ENCODE results near the gene SNAP25. TPM values are rescaled to one million over a fixed set of nuclear protein-coding genes. Genes with fewer than 3 reads are reported as not detected.

SNAP25 gene
- 0.25 TPM in 1 of 2 replicates, not detected in the other for total RNA-seq

DNA sequence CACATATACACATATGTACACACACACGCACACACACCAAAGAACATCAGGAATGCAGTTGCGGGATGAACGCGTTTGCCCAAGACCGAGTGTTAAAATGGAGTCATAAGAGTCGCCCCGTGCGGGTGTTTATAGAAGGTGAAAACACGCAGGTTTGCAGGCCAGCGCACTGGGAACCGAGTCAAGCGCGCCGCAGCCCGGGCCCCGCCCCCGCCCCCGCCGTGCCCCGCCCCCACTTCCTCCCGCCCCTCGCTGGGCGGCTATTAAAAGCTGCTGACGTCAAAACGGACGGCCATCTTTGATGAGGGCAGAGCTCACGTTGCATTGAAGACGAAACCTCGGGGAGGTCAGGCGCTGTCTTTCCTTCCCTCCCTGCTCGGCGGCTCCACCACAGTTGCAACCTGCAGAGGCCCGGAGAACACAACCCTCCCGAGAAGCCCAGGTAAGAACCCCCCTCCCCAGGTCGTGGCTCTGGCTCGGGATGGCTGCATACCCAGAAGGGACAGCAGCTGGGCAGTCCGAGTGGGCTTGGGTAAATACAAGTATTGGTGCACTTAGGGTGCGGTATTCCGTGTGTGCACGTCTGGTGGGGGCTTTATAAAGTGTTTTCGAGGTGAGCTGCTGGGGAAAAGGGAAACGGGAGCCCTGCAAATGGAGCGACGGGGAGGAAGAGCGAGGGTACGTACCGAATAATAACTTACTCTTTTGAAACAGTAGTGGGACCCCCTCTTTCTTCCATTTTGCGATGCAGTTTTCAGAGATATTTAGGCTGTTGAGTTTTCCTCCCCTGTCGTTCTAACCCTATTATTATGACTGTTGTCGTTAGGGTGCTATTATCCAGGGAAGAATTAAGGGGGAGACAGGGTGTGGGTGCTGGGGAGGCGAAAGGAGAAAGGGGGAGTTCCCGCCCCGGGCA lies at the start of gene SNAP25:
TSS of gene SNAP25 (plus strand) at position 295 of the 916 bp plus-strand sequence. CDS start 56,662 bp downstream, outside the sequence.
- peak; percentile 20 for DNase-seq (ENCODE audit: low read depth, low spot score)

GRCh38 chr20:10169752-10170151 lies 48.9 kb upstream of the SNAP25 start:
- no peak for DNase-seq (ENCODE audit: low read depth, low spot score)

- DNase-seq (ENCODE audit: low read depth, low spot score), result no peak
Observed at GRCh38 chr20:10170261-10170660, 48.4 kb upstream of the SNAP25 start.

DNA sequence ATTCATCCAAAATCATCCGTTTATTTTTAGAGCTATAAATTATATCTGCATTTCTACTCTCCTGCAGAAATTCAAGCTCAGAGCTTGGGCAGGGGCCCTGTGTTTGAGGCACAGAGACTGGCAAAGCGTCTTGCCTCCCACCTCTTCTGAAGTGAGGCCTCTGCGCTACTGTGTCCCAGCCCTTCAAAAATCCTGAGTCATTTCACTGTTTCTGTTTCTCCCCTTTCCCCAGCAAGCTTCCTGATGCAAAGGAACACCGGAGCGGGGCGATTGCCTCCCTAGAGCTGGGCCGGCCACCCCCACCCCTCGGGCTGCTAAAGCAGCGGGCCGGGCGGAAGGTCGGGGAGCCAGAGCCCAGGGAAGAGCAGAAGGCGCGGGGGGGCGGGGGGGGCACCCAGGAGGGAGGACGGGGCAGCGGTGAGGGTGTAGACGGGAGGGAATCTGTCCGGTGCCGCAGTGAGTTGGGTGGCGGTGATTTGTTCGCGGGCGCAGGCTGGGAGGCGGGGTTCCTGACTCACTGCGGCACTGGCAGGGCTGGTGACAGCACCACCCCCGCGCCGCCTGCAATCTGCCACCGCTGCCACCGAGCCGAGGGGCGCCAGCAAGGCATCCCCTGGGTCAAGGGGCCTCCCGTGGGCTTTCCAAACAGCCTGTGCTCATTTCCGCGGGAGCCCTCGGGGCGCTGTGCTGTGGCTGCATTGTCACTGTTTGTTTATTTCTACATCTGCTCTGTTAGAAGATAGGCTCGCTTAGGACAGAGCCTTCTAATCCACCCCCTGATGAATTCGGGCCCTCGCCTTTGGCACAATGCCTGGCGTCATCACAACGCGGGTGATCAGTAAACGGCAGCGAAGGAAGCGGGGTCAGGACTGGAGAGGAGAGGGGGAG lies 46.5 kb upstream of the SNAP25 start:
- no peak for DNase-seq (ENCODE audit: low read depth, low spot score)

DNA sequence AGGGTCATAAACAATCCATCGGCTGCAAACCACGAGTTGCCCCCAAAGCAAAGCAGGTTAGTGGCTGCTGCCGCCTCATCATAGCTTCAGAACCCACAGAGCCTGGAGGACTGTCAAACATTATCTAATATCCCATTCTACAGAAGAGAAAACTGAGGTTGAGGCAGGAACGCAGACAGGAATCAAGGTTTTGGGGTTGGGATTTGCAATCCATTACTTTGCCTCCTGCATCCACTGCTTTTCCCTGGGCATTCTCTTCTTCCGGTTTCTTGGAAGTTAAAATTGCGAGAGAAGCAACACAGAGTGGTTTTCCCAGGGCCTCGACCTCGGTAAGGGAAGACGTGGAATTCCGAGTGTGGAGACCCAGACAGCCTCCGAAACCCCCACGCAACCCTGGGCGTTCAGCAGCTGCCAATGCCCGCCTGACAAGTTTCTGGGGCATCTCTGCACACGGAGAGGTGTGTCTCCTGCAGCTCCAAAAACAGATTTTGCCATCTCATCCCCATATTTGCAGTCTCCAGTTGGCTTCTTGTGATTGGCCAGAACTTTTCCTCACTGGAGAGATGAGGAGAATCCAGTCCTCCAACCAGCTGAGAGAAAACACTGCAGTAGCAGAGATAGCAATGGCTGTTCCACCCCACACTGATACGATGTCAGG lies 45.5 kb upstream of the SNAP25 start:
- DNase-seq (ENCODE audit: low read depth, low spot score), result no peak

GRCh38 chr20:10174400-10174799 lies 44.2 kb upstream of the SNAP25 start:
- DNase-seq (ENCODE audit: low read depth, low spot score), result no peak

- DNase-seq (ENCODE audit: low read depth, low spot score), result no peak
Observed at GRCh38 chr20:10177326-10177725, 41.3 kb upstream of the SNAP25 start.

DNA sequence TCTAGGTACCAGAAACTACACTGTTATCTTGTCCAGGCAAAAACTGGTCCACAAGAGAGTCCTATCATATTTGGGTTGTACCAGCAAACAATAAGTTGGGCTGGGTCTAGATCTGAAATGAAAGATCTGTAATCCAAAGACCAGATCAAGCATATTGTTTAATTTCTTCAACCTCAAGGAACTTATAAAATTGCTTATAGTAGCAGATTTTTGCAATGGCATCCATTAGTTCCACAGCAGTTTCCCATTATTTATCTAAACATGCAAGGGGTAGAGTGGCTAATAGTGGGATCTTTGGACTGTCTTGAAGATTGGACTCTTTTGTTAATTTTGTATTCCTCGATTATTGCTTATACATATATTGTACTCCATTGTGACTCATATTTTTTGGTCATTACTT lies 40.5 kb upstream of the SNAP25 start:
- DNase-seq (ENCODE audit: low read depth, low spot score), result no peak

GRCh38 chr20:10178727-10179313 lies 39.8 kb upstream of the SNAP25 start:
- no peak for DNase-seq (ENCODE audit: low read depth, low spot score)

DNA sequence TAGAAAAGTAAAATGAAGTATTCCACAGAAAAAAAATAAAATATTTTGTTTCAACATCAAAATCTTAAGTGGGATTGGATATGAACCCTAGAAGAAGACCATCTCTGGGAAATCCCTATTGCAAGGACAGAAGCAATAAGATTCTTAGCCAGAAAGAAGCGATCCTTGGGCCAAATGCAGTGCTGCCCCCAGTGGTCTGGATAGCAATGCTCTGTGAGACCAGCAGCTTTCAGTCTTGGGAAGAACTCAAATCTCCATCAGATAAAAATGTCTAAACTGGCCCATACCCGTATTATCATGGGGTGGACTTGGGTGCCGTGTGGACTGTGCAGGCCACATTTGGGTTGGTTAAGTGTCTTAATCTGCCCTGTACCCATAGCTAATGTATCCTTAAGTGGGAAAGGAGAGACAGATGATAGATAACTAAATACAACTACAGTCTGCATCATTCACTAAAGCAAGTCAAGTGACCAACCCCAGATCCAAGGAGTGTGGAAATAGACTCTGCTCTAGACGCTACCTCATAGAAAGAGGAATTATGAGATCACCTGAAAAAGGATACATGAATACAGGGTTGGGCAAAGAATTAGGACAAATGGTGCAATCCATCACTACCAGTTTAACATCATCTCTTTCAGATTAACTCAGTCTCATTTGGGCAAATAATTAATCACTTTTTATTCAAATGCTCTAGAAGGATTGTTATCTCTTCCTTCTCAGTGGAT lies 38.9 kb upstream of the SNAP25 start:
- DNase-seq (ENCODE audit: low read depth, low spot score), result no peak

- DNase-seq (ENCODE audit: low read depth, low spot score), result no peak
Observed at GRCh38 chr20:10180651-10181235, 37.9 kb upstream of the SNAP25 start.

DNA sequence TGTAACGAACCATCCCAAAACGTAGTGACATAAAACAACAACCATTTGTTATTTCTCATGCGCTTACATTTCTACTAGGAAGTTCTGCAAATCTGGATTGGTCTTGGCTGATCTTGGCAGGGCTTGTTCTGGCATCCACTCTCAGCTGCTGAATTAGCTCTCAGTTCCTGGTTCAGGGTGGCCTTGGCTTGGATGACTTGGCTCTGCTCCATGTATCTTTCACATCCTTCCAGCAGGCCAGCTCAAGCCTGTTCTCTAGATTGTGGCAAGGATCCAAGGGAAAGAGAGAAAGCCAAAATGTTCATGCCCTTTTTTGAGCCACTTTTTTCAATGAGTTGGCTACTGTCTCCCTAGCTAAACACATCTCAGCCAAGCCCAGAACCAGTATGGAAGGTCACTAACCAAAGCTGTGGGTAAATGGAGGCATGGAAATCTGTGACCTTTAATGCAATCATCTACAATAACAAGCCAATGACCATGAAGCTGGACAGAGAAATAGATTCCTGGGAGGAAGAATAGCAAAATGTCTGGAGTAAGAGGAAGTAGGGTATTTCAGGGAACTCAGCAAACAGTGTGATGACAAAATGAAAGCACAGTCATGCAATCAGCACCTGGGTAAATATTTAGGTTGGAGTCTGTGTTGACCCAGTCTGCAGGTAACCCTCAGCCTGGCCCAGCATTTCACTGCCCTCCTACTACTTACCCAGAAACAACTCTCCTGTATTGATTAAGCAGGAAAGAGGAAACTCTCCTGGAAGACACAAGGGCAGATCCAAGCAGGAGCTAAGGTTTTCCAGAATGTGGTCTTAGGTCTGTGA lies 32.7 kb upstream of the SNAP25 start:
- no peak for DNase-seq (ENCODE audit: low read depth, low spot score)

DNA sequence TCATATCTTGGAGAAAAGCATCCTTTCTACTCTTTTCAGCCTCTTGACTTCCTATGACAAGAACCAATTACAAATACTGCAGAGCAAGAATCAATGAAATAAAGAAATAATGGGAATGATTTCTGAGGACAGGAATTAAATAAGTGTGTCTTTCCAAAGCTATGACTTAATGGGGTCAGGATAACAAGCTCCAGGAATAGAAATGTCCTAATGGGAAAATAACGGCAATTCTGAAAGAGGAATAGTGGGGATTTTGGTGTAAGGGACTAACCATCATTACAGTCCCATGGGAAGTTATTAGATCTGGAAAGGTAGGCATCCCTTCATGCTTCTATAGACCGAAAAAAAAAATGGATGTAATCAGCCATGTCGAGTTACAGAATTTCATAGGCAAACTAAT lies 28.2 kb upstream of the SNAP25 start:
- no peak for DNase-seq (ENCODE audit: low read depth, low spot score)

DNA sequence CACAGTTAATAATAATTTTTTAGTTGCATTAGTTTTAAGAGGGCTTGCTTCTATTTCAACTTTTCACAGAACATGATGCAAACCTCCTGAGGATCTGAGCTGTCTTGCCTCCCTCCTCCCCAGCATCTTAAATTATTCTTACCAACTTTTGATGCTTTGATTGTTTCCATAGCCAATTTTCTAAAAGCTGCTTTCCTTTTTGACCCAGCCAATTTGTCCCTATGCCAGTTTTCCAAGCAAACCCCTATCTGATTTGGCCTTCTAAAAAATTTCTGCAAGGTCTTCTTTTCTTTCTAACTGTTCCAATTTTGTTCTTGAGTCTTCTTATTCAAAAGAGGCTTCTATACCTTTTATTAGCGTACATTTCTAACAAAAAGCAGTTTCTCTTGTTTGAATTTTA lies 26.5 kb upstream of the SNAP25 start:
- no peak for DNase-seq (ENCODE audit: low read depth, low spot score)

DNA sequence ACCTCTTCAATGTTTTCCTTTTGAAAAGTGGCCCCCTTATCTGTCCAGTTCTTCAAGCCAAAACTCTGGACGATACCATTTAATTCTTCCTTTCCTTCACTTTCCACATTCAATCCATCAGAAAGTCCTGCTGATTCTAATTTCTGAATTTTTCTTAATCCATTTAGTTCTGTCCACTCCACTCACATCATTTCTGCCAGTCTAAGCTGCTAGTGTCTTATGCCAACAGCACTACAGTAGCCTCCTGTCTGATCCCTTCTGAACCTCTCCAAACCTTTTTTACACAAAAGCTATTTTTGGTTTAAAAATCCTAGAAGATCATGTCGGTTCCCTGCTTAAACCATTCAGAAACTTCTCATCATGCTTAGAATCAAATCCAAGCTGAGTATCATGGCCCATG lies 24.5 kb upstream of the SNAP25 start:
- DNase-seq (ENCODE audit: low read depth, low spot score), result no peak

GRCh38 chr20:10200330-10200729 lies 18.3 kb upstream of the SNAP25 start:
- no peak for DNase-seq (ENCODE audit: low read depth, low spot score)

DNA sequence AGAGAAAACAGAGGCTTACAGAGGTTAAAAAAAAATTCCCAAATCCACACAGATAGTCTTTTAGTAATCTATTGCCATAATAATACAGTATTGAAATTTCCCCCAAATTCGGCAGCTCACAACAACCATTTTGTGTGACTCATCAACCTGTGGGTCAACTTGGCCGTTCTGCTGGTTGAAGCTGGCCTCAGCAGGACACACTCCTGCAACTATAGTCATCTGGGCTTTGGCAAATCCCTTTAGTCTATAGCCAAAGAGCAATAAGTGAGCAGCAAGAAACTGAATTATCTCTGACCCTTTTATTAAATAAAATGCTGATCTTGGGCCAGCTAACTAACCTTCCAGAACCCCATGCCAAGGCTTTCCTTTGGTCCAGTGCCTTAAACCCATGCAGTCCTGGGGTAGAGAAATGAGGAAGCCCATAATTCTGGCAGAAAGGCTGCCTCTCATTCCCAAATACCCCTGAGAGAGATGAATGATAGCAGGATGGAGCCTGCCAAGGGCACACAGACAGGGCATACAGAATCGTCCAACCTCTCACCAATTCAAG lies 17.2 kb upstream of the SNAP25 start:
- DNase-seq (ENCODE audit: low read depth, low spot score), result no peak

DNA sequence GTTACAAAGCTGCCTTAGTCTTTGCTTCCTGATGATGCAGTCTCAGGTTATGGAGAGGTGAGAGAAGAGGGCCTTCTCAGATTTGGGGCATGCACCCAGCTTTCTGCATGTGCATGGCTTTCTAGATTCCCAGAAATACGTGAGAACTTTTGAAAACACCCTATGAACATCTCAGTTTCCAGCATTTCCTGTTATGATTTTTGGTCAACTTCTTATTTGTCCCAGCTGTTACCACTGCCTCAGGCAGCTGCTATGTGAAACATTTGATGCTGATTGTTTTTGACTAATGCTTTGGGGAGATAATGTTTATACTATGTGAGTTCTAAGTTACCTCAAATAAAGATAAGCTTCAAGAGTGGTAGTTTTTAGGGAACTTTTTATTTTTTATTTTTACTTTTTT lies 9.5 kb upstream of the SNAP25 start:
- DNase-seq (ENCODE audit: low read depth, low spot score), result no peak

- DNase-seq (ENCODE audit: low read depth, low spot score), result no peak
Observed at GRCh38 chr20:10213526-10213925, 5.1 kb upstream of the SNAP25 start.

All from pulmonary artery endothelial cell (primary cell).